ENCODE measurements around the gene GRIK4. TPM values are rescaled to one million over a fixed set of nuclear protein-coding genes. Genes with fewer than 3 reads are reported as not detected.

Gene GRIK4
- total and polyA plus RNA-seq, 7 donors: 0.04 to 0.11 (median 0.04) TPM; not detected in 4

- ATAC-seq (no peak), DNase-seq (no peak)
- H3K4me1 ChIP-seq: no peaks in the 10 kb centered on the region
- TF ChIP-seq CTCF (IDR thresholded peaks at IDR 0.05): no peak
- H3K4me3 ChIP-seq: no peak overlapping the region
- H3K27me3 ChIP-seq (ENCODE audit: insufficient read depth in 3 of 3, low read length in 2 of 3): peaks cover 0 to 47% (median 7%) of the 10 kb centered on the region in 3 donors
- no peaks in the 10 kb centered on the region for H3K36me3 ChIP-seq (ENCODE audit: insufficient read depth in 1 of 2, low read depth in 1 of 2)
- H3K27ac ChIP-seq: no peak overlapping the region
- WGBS, 3 donors: 96 to 100% (median 97%) methylated on average over 3 of the region's 3 CpGs
- intact Hi-C loops (cut with DNase I): loop anchor here in 1 of 2 donors (10.0 kb wide), 1 partner anchor 1075 kb away; no protein-coding TSS in a partner anchor
- H3K9me3 ChIP-seq: no peaks in the 10 kb centered on the region
Measured at GRCh38 chr11:120519474-120519873, 7.9 kb downstream of the GRIK4 start.

- Histone ChIP-seq H3K9me3 (no peaks in the 10 kb centered on the region), H3K27me3 (ENCODE audit: insufficient read depth in 3 of 3, low read length in 2 of 3) (peaks cover 0 to 42% (median 7%) of the 10 kb centered on the region in 3 donors), H3K27ac (no peak overlapping the region), H3K36me3 (ENCODE audit: insufficient read depth in 1 of 2, low read depth in 1 of 2) (no peaks in the 10 kb centered on the region), H3K4me1 (no peaks in the 10 kb centered on the region), H3K4me3 (no peak overlapping the region)
- ATAC-seq: no peak
- intact Hi-C loops (cut with DNase I): no loop called here
- 89 to 97% (median 92%) methylated on average over 16 of the region's 16 CpGs for WGBS, 3 donors
- no peak for TF ChIP-seq CTCF (IDR thresholded peaks at IDR 0.05)
- no peak for DNase-seq
Measured at GRCh38 chr11:120520091-120520822, 8.7 kb downstream of the GRIK4 start.

- intact Hi-C loops (cut with DNase I): no loop called here
- Histone ChIP-seq H3K27ac (no peak overlapping the region), H3K9me3 (no peaks in the 10 kb centered on the region), H3K4me1 (no peaks in the 10 kb centered on the region), H3K4me3 (no peak overlapping the region), H3K27me3 (ENCODE audit: insufficient read depth in 3 of 3, low read length in 2 of 3) (peaks cover 0 to 38% (median 7%) of the 10 kb centered on the region in 3 donors), H3K36me3 (ENCODE audit: insufficient read depth in 1 of 2, low read depth in 1 of 2) (no peaks in the 10 kb centered on the region)
- WGBS, 3 donors: 93 to 97% (median 94%) methylated on average over 7 of the region's 7 CpGs
- no peak for ATAC-seq
- no peak for TF ChIP-seq CTCF (IDR thresholded peaks at IDR 0.05)
- no peak for DNase-seq
Measured at GRCh38 chr11:120521176-120521575, 9.6 kb downstream of the GRIK4 start.

GRCh38 chr11:120522021-120522420 is 10.5 kb downstream of the GRIK4 start:
- H3K9me3 ChIP-seq: no peaks in the 10 kb centered on the region
- DNase-seq (no peak), ATAC-seq (no peak)
- peaks cover 0 to 39% (median 6%) of the 10 kb centered on the region in 3 donors for H3K27me3 ChIP-seq (ENCODE audit: insufficient read depth in 3 of 3, low read length in 2 of 3)
- H3K4me3 ChIP-seq: no peak overlapping the region
- H3K36me3 ChIP-seq (ENCODE audit: insufficient read depth in 1 of 2, low read depth in 1 of 2): no peaks in the 10 kb centered on the region
- H3K4me1 ChIP-seq: no peaks in the 10 kb centered on the region
- no peak overlapping the region for H3K27ac ChIP-seq
- no peak for TF ChIP-seq CTCF (IDR thresholded peaks at IDR 0.05)
- 92 to 95% (median 94%) methylated on average over 11 of the region's 11 CpGs for WGBS, 3 donors
- intact Hi-C loops (cut with DNase I): no loop called here
